NCI-H345 treated with DMSO at 0.1 percent for 48 hours (cell line): ENCODE data around the gene STON2.
"Not testable (repeated sequence)": the region's sequence is repeated elsewhere in the genome, so short reads cannot be mapped to it uniquely, and the experiment has no call there.

Source experiments
- DNase-seq: peaks from one replicate; lab custom pipeline; 2025; ENCODE audit not compliant: unreplicated experiment; lab: John Stamatoyannopoulos, UW

The STON2 gene

GRCh38 chr14:81231540-81231939, 168.6 kb downstream of the STON2 start:
- DNase-seq = no peak

- no peak for DNase-seq
Measured at GRCh38 chr14:81224222-81224621, 175.9 kb downstream of the STON2 start.

- not testable (repeated sequence) for DNase-seq
Measured at GRCh38 chr14:81223788-81224187, 176.3 kb downstream of the STON2 start.

- DNase-seq = no peak
Measured at GRCh38 chr14:81222691-81223090, 177.4 kb downstream of the STON2 start.

- no peak for DNase-seq
Measured at GRCh38 chr14:81222126-81222525, 178.0 kb downstream of the STON2 start.

GRCh38 chr14:81221579-81222102, 178.5 kb downstream of the STON2 start:
- no peak for DNase-seq

- peak; percentile 95 for DNase-seq
Measured at GRCh38 chr14:81220830-81221578, 179.1 kb downstream of the STON2 start, which contains the start of gene GTF2A1. Gene GTF2A1, minus strand, starts transcription at chr14:81220959. Its CDS starts 441 bp downstream, at chr14:81220518.

- no peak for DNase-seq
Measured at GRCh38 chr14:81220580-81220829, 179.6 kb downstream of the STON2 start.

- no peak for DNase-seq
Measured at GRCh38 chr14:81219759-81220579, 180.2 kb downstream of the STON2 start.

GRCh38 chr14:81219210-81219758, 180.8 kb downstream of the STON2 start:
- peak; percentile 98 for DNase-seq

- DNase-seq = no peak
Measured at GRCh38 chr14:81211844-81212243, 188.3 kb downstream of the STON2 start.
